HepG2 (cell line): ENCODE measurements around the gene AQP10. TPM values are rescaled to one million over a fixed set of nuclear protein-coding genes. Genes with fewer than 3 reads are reported as not detected.
"Not testable (repeated sequence)": the region's sequence is repeated elsewhere in the genome, so short reads cannot be mapped to it uniquely, and the experiment has no call there.

Experiments used
- ATAC-seq: fragments of 200-7000 bp; cut with Tn5 transposase; 3 replicates; pipeline ENCODE4 v1.9.1; 2020; ENCODE audit warnings: mild to moderate bottlenecking, moderate library complexity
- BruUV-seq: library from RNA; stranded (reverse); fragments of 400-500 nt; replicated peaks from 2 replicates; lab custom pipeline; 2021; lab: Mats Ljungman, UMichigan
- CTCF ChIA-PET: fragments of 300-600 bp; formaldehyde crosslinking; extraction: SDS; loops from one replicate; lab custom pipeline; 2021; ENCODE audit warnings: low total read pairs, inconsistent platforms, low intra/inter-chr PET ratio; lab: Yijun Ruan, JAX
- POLR2A ChIA-PET: fragments of 350-600 bp; sonication (Branson Sonifier 250); formaldehyde crosslinking; loops from one replicate; lab custom pipeline; 2020; ENCODE audit warnings: antibody characterized with exemption, inconsistent platforms; lab: Yijun Ruan, JAX
- DNase-seq: peaks from one replicate; pipeline ENCODE4 v3.0.0-alpha.2; 2015; ENCODE audit warnings: low spot score
- FAIRE-seq: peaks from 3 replicates; lab custom pipeline; 2011; peaks lifted over from hg19 to GRCh38; lab: Jason Lieb, UNC
- H2AFZ ChIP-seq: one replicate; pipeline ENCODE4 v1.6.1; 2011; ENCODE audit warnings: low read length, inconsistent platforms
- H3K27ac ChIP-seq: fragments of 300-600 bp; 3 replicates; pipeline ENCODE4 v1.8.0; 2011; ENCODE audit warnings: mixed run types, mild to moderate bottlenecking, mixed read lengths, low read length, inconsistent platforms; ENCODE audit not compliant: insufficient read depth; ENCODE audit errors: extremely low read length
- H3K27me3 ChIP-seq, 2 experiments: fragments of 200-600 bp in 1 of 2; 2 replicates in 1 of 2; 3 replicates in 1 of 2; pipeline versions ENCODE4 v1.6.0 to v1.8.0; 2011; ENCODE audit warnings: low read length in 2 of 2, mild to moderate bottlenecking in 2 of 2, moderate library complexity in 2 of 2, inconsistent platforms in 1 of 2; ENCODE audit not compliant: insufficient read depth in 2 of 2, control insufficient read depth in 1 of 2
- H3K36me3 ChIP-seq, 2 experiments: fragments of 200-600 bp in 1 of 2; replicated peaks in 1 of 2; 2 replicates in 1 of 2; 3 replicates in 1 of 2; pipeline versions ENCODE4 v1.5.1 to v1.8.0; 2011; ENCODE audit warnings: low read length in 2 of 2, inconsistent platforms in 1 of 2; ENCODE audit not compliant: insufficient read depth in 2 of 2, control insufficient read depth in 1 of 2
- H3K4me1 ChIP-seq: 2 replicates; pipeline ENCODE4 v1.5.1; 2012; ENCODE audit warnings: low read length, inconsistent platforms; ENCODE audit not compliant: insufficient read depth
- H3K4me2 ChIP-seq: 2 replicates; pipeline ENCODE4 v1.6.0; 2011; ENCODE audit warnings: low read depth, low read length, inconsistent platforms
- H3K4me3 ChIP-seq, 3 experiments: fragments of 200-600 bp in 1 of 3; sonication (generic), shearing (Covaris generic) in 1 of 3; replicated peaks in 1 of 3; 2 replicates each; pipeline ENCODE4 v1.5.1; 2011 to 2016; ENCODE audit warnings: low read length in 3 of 3, inconsistent platforms in 2 of 3, low read depth in 2 of 3, mild to moderate bottlenecking in 2 of 3, control low read depth in 1 of 3, mixed read lengths in 1 of 3; ENCODE audit not compliant: insufficient read depth in 1 of 3
- H3K79me2 ChIP-seq: one replicate; pipeline ENCODE4 v1.6.1; 2011; ENCODE audit warnings: low read length, inconsistent platforms; ENCODE audit not compliant: insufficient read depth
- H3K9ac ChIP-seq: 2 replicates; pipeline ENCODE4 v1.6.0; 2011; ENCODE audit warnings: mild to moderate bottlenecking, low read depth, low read length, inconsistent platforms; ENCODE audit not compliant: insufficient read depth
- H3K9me3 ChIP-seq: 2 replicates; pipeline ENCODE4 v1.5.1; 2012; ENCODE audit warnings: mild to moderate bottlenecking, low read length
- H4K20me1 ChIP-seq: 2 replicates; pipeline ENCODE4 v1.6.0; 2011; ENCODE audit warnings: inconsistent platforms, mild to moderate bottlenecking, low read length, moderate library complexity; ENCODE audit not compliant: insufficient read depth
- ZNF431 ChIP-seq: sonication (generic); formaldehyde crosslinking; IDR thresholded peaks from 2 replicates; pipeline ENCODE4 v1.9.0; 2022; ENCODE audit warnings: missing genetic modification reagents, low read depth, mild to moderate bottlenecking, borderline replicate concordance
- WGBS: methylation state at CpG from one replicate; pipeline ENCODE4 v1.1.6; 2017; ENCODE audit warnings: low lambda C conversion rate; 5-methylcytosine and 5-hydroxymethylcytosine counted together
- in situ Hi-C: cut with HindIII; loops from 2 replicates; pipeline ENCODE4 v1.10.0; 2017; ENCODE audit warnings: low pct_unique_long_range_greater_than_20kb; ENCODE audit not compliant: extremely low pct_ligation_motif_present
- intact Hi-C: fragments of 100-400 bp; cut with micrococcal nuclease; formaldehyde crosslinking; loops from one replicate; pipeline ENCODE4 v1.10.0; 2022; ENCODE audit not compliant: unreplicated experiment
- polyA plus RNA-seq, 8 experiments: library from polyadenylated mRNA; depleted of rRNA in 3 of 8; stranded (reverse) in 7 of 8; unstranded in 1 of 8; fragments of >200 nt; fragmentation: Illumina TruSeq in 4 of 8; extraction: Trizol in 4 of 8; gene quantifications; 2 replicates each; pipeline versions ENCODE4 v1.2.1 to v1.2.3, GENCODE V29; 2011 to 2016; ENCODE audit warnings: low read depth in 4 of 8, missing spikeins in 1 of 8, mixed read lengths in 1 of 8; ENCODE audit not compliant: insufficient read depth in 1 of 8
- total RNA-seq, 5 experiments: library from RNA; depleted of rRNA; stranded (reverse); fragments of >200 nt; fragmentation: Illumina TruSeq; extraction: Trizol; gene quantifications; 2 replicates each; pipeline ENCODE4 v1.2.3, GENCODE V29; 2016; ENCODE audit warnings: low read depth in 1 of 5

Gene AQP10
- total and polyA plus RNA-seq, 2 of the 13 experiments (the other 11 are each of a cell fraction or from before 2014, with no cell fraction given) = 0.30 TPM; not detected in 1

GRCh38 chr1:154309136-154309535, 11.8 kb upstream of the AQP10 start:
- H3K9ac ChIP-seq, in situ Hi-C loops, H3K4me3 ChIP-seq: not testable (repeated sequence)

GRCh38 chr1:154312229-154313065, 8.4 kb upstream of the AQP10 start:
- H4K20me1 ChIP-seq, POLR2A ChIA-PET, H3K27ac ChIP-seq, in situ Hi-C loops, H3K4me1 ChIP-seq, DNase-seq, H3K79me2 ChIP-seq, H3K9ac ChIP-seq, H3K9me3 ChIP-seq, FAIRE-seq, intact Hi-C loops, BruUV-seq, H3K27me3 ChIP-seq, H3K4me2 ChIP-seq, H2AFZ ChIP-seq, H3K36me3 ChIP-seq, H3K4me3 ChIP-seq: not testable (repeated sequence)
- peak; percentile 56 for ATAC-seq
- 58% methylated on average over 8 of the region's 13 CpGs for WGBS
- CTCF ChIA-PET = interaction anchor here (0.7 kb wide), 1 partner anchor 13 kb away, joined by 3 read pairs; the partner anchor contains the start of gene ATP8B2

More at GRCh38 chr1:154309136-154309535, 11.8 kb upstream of the AQP10 start:
- POLR2A ChIA-PET, H2AFZ ChIP-seq, H3K27ac ChIP-seq, intact Hi-C loops, H3K4me2 ChIP-seq, FAIRE-seq, H4K20me1 ChIP-seq, H3K36me3 ChIP-seq, H3K4me1 ChIP-seq, DNase-seq, BruUV-seq, H3K9me3 ChIP-seq, ATAC-seq, H3K27me3 ChIP-seq, H3K79me2 ChIP-seq, CTCF ChIA-PET: not testable (repeated sequence)
- 68% methylated on average over 7 of the region's 7 CpGs for WGBS
- TF ChIP-seq ZNF431 (CRISPR knock-in tag) = peak; percentile 87; the same call in 1 of the 2 replicates
